DND-41 (cell line): ENCODE results near the gene ARHGAP26.

Source experiments
- ATAC-seq: fragments of 200-7000 bp; cut with Tn5 transposase; 3 replicates; pipeline ENCODE4 v1.9.1; 2021; ENCODE audit warnings: low read depth; ENCODE audit not compliant: insufficient read depth
- DNase-seq: peaks from one replicate; pipeline ENCODE4 v3.0.0-alpha.2; 2020
- H2AFZ ChIP-seq: 2 replicates; pipeline ENCODE4 v1.6.0; 2012; ENCODE audit warnings: low read depth, low read length
- H3K27ac ChIP-seq: 2 replicates; pipeline ENCODE4 v1.5.1; 2012; ENCODE audit warnings: low read length, inconsistent platforms
- H3K27me3 ChIP-seq: fragments of 200-600 bp; sonication (generic); 2 replicates; pipeline ENCODE4 v1.6.0; 2012; ENCODE audit warnings: low read length, mild to moderate bottlenecking, inconsistent platforms; ENCODE audit not compliant: insufficient read depth, poor library complexity
- H3K36me3 ChIP-seq: 2 replicates; pipeline ENCODE4 v1.5.1; 2012; ENCODE audit warnings: low read length, inconsistent platforms; ENCODE audit not compliant: insufficient read depth
- H3K4me1 ChIP-seq: 2 replicates; pipeline ENCODE4 v1.5.1; 2012; ENCODE audit warnings: mild to moderate bottlenecking, low read length; ENCODE audit not compliant: insufficient read depth
- H3K4me2 ChIP-seq: 2 replicates; pipeline ENCODE4 v1.6.0; 2012; ENCODE audit warnings: mild to moderate bottlenecking, moderate library complexity, low read length, inconsistent platforms; ENCODE audit not compliant: insufficient read depth
- H3K4me3 ChIP-seq, 2 experiments: fragments of 200-600 bp in 1 of 2; shearing (Covaris generic) in 1 of 2; 2 replicates each; pipeline ENCODE4 v1.5.1; 2012 to 2016; ENCODE audit warnings: inconsistent platforms in 2 of 2, low read length in 2 of 2, mild to moderate bottlenecking in 2 of 2, low read depth in 1 of 2, moderate library complexity in 1 of 2
- H3K79me2 ChIP-seq: 2 replicates; pipeline ENCODE4 v1.6.0; 2012; ENCODE audit warnings: low read length, inconsistent platforms; ENCODE audit not compliant: insufficient read depth
- H3K9ac ChIP-seq: 2 replicates; pipeline ENCODE4 v1.6.0; 2012; ENCODE audit warnings: low read depth, mild to moderate bottlenecking, inconsistent platforms, low read length, moderate library complexity
- H3K9me3 ChIP-seq: 2 replicates; pipeline ENCODE4 v1.5.1; 2012; ENCODE audit warnings: low read length, moderate library complexity, mild to moderate bottlenecking, inconsistent platforms; ENCODE audit not compliant: insufficient read depth, severe bottlenecking
- H4K20me1 ChIP-seq: 2 replicates; pipeline ENCODE4 v1.6.0; 2012; ENCODE audit warnings: low read length; ENCODE audit not compliant: insufficient read depth
- CTCF ChIP-seq: IDR thresholded peaks from 2 replicates; pipeline ENCODE4 v1.5.1; 2012; ENCODE audit warnings: borderline replicate concordance, low read length, moderate library complexity, mild to moderate bottlenecking; ENCODE audit not compliant: poor library complexity, severe bottlenecking; ENCODE audit errors: extremely low read depth
- EZH2 ChIP-seq: IDR thresholded peaks from 3 replicates; pipeline ENCODE4 v1.6.1; 2012; ENCODE audit warnings: borderline replicate concordance, low read depth, mild to moderate bottlenecking, moderate library complexity, low read length, inconsistent platforms; ENCODE audit not compliant: severe bottlenecking

The ARHGAP26 gene

GRCh38 chr5:143106174-143106573 lies 336.0 kb downstream of the ARHGAP26 start:
- H3K27ac ChIP-seq = no peak overlapping the region
- H3K4me2 ChIP-seq = no peak overlapping the region
- no peak overlapping the region for H3K9ac ChIP-seq
- H3K4me3 ChIP-seq = no peak overlapping the region
- H3K4me1 ChIP-seq = peaks cover 1% of the 10 kb centered on the region; the same call in 1 of the 2 replicates
- H3K27me3 ChIP-seq = no peaks in the 10 kb centered on the region
- ATAC-seq (peak; percentile 40; the same call in 1 of the 3 replicates), DNase-seq (peak; percentile 18)
- no peaks in the 10 kb centered on the region for H3K36me3 ChIP-seq
- TF ChIP-seq CTCF (peak; percentile 55), EZH2 (no peak)
- H3K9me3 ChIP-seq = no peaks in the 10 kb centered on the region
- H4K20me1 ChIP-seq = no peaks in the 10 kb centered on the region
- H3K79me2 ChIP-seq = no peaks in the 10 kb centered on the region
- H2AFZ ChIP-seq = no peak overlapping the region

DNA sequence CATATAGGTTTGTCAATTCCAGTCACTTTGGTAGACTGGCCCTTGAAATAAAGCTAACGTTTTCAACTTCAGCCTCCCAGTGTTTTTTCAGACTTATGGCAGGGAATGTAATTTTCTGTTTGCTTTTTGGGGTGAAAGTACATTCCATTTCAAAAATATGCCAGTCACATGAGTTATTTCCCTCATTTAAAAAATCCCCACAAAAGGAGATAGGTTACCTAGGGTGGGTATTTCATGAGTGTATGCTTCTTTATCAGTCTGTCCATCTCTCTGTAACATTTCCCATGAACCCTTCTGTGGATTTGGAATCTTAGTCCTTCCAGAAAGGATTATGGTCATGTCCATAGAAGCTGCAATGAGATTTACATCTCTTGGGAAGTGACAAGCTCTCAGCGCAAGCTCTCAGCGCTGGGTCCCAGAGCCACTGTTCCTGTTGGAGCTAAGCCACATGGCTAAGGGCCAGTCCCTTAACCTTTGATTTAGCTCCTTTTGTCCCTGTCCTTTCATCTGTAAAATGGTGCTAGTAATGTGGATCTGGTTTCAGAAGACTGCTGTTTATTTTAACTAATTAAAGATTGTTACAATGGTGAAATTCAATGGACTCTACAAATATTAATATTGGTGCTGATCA lies 338.4 kb downstream of the ARHGAP26 start:
- TF ChIP-seq CTCF = no peak
- TF ChIP-seq EZH2 = no peak
- H3K9ac ChIP-seq = no peak overlapping the region
- no peaks in the 10 kb centered on the region for H3K36me3 ChIP-seq
- H3K27ac ChIP-seq = no peak overlapping the region
- no peak overlapping the region for H3K4me2 ChIP-seq
- H3K79me2 ChIP-seq = no peaks in the 10 kb centered on the region
- H3K9me3 ChIP-seq = no peaks in the 10 kb centered on the region
- no peak overlapping the region for H3K4me3 ChIP-seq
- no peak for ATAC-seq
- DNase-seq = no peak
- no peaks in the 10 kb centered on the region for H4K20me1 ChIP-seq
- no peaks in the 10 kb centered on the region for H3K27me3 ChIP-seq
- H2AFZ ChIP-seq = no peak overlapping the region
- no peaks in the 10 kb centered on the region for H3K4me1 ChIP-seq

DNA sequence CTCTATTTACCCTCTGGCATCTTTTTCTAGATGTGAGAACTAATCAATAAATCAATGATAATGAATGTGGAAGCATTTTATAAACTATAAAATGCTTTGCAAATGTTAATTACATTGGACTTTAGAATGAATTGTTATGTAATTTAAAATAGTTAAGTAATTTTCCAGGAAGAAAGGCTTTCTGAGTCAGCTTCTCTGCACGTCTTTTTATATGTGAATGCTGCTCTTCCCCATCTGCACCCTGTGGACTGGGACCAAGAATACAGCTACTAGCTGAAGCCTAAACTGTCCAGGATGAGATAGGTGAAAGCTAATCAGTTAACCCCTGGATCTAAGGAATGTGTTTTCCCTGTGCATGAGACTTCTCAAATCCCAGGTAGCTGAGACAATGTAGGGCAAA lies 340.4 kb downstream of the ARHGAP26 start:
- no peak for ATAC-seq
- Histone ChIP-seq H3K27ac (no peak overlapping the region), H3K4me1 (no peaks in the 10 kb centered on the region), H3K9me3 (no peaks in the 10 kb centered on the region), H3K4me2 (no peak overlapping the region), H2AFZ (no peak overlapping the region), H3K27me3 (no peaks in the 10 kb centered on the region), H3K4me3 (no peak overlapping the region), H3K79me2 (no peaks in the 10 kb centered on the region), H3K9ac (no peak overlapping the region), H4K20me1 (no peaks in the 10 kb centered on the region), H3K36me3 (no peaks in the 10 kb centered on the region)
- TF ChIP-seq EZH2 (no peak), CTCF (no peak)
- DNase-seq = no peak

GRCh38 chr5:143111799-143112198 lies 341.6 kb downstream of the ARHGAP26 start:
- Histone ChIP-seq H3K9me3 (no peaks in the 10 kb centered on the region), H3K79me2 (no peaks in the 10 kb centered on the region), H2AFZ (no peak overlapping the region), H3K27ac (no peak overlapping the region), H3K36me3 (no peaks in the 10 kb centered on the region), H3K4me3 (no peak overlapping the region), H3K4me2 (no peak overlapping the region), H3K4me1 (no peaks in the 10 kb centered on the region), H4K20me1 (no peaks in the 10 kb centered on the region), H3K9ac (no peak overlapping the region), H3K27me3 (no peaks in the 10 kb centered on the region)
- TF ChIP-seq CTCF = no peak
- DNase-seq (no peak), ATAC-seq (no peak)
